Erythroblast (primary cell): ENCODE results near the gene IL17REL.

Experiments
- GATA1 ChIP-seq: IDR thresholded peaks from 2 replicates; pipeline ENCODE4 v1.6.1; 2011; ENCODE audit warnings: low read depth, mild to moderate bottlenecking, control low read depth, low read length, moderate library complexity
- POLR2A ChIP-seq: IDR thresholded peaks from 2 replicates; pipeline ENCODE4 v1.6.1; 2011; ENCODE audit warnings: mild to moderate bottlenecking, low read length

DNA sequence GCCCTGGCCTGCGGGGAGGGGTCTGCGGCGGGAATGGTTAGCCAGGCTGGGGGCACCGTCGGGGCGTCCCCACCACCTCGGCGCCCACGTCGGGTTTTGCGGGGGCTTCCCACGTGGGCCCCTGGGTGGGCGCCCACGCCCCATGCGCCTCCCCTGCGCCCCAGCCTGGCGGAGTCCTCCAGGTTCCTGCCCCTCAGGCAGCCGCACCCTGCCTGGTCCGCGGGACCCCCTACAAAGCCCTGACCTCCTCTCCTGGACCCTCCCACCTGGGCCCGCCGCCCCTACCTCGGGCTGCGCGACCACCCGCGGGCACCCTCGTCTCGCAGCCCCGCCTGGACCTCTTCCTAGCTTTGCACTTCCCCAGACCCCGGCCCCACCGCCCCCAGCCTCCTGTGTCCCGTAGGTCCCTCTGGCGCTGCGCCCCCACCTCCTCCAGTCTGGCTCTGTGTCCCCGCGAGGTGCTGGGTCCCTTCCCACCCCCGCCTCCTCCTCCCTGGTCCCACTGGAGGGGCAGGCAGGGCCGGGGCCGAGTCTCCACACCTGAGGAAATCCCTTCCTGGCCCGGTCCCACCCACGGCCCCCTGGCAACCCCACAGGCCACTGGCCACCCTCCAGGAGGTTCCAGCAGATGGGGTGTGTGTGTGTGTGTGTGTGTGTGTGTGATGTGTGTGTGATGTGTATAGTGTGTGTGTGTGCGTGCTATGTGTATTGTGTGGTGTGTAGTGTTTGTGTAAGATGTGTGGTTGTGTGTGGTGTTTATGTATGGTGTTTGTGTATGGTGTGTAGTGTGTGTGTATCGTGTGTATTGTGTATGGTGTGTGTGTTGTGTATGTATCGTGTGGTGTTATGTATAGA, 40.2 kb downstream of the IL17REL start:
- TF ChIP-seq POLR2A (no peak), GATA1 (no peak)
